GM15510 (cell line): ENCODE results near the gene MRPS2.
A peak's percentile ranks its signal among the peaks of the same experiment; 100 is the strongest.

Experiments used
- POLR2A ChIP-seq: IDR thresholded peaks from 3 replicates; pipeline ENCODE4 v1.6.1; 2011; ENCODE audit warnings: borderline replicate concordance; ENCODE audit not compliant: insufficient read length; ENCODE audit errors: extremely low read depth

The MRPS2 gene

DNA sequence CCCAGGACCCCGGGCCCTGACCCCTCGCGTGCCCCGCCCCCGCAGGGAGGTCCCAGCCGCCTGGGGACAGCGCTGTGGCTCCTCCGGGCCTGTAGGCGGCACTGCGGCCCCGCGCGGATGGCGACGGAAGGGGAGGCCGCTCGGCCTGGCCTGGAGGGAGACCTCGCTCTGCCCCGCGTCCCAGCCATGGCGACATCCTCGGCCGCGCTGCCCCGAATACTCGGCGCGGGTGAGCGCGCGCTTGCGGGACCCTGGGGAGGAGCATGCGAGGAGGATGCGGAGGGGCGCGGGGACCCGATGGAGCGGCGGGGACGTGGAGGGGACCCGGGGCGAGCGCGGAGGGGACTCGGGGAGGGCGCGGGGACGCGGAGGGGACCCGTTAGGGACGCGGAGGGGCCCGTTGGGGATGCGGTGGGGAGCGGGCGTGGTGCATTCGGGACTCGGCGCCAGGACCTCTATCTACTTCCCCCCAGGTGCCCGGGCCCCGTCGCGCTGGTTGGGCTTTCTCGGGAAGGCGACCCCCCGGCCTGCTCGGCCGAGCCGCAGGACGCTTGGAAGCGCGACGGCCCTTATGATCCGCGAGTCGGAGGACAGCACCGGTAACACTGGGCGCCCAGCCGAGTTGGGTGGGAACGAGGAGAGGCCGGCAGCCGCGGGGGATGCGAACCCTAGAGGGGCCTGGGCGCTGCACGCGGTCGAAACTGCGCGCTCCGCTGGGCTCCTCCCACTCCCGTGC is at the start of gene MRPS2:
Gene MRPS2, plus strand, starts transcription at position 158 of the 736 bp plus-strand sequence. Its CDS starts 29 bp downstream, at position 187.
- peak; percentile 84 for TF ChIP-seq POLR2A

DNA sequence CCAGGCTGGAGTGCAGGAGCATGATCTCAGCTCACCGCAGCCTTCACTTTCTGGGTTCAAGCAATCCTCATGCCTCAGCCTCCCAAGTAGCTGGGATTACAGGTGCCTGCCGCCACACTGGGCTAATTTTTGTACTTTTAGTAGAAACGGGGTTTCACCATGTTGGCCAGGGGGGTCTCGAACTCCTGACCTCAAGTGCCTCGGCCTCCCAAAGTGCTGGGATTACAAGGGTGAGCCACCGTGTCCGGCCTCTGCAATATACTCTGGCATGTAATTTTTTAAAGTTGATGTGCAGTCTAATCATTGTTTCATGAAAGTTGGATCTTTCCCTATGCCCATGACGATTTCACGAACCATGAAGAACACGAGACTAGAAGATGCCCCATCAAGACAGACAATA is 49.5 kb upstream of the MRPS2 start:
- TF ChIP-seq POLR2A, result no peak

DNA sequence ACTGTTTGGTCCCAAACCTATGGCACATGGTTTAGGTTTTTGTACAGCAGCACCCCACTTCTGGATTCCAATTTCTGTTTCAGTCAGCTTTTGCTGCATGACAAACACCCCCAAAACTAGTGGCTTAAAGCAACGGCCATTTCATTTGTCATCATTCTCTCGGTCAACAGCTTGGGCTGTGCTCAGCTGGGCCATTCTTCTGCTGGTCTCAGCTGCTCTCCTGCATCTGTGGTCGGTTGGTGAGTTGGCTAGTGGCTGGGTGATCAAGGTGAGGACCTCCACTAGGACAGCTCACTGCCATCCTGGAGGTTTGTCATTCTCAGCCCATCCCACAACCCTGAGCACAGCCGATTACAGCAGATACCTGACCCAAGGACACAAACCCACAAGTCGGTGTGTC is 45.7 kb upstream of the MRPS2 start:
- no peak for TF ChIP-seq POLR2A

DNA sequence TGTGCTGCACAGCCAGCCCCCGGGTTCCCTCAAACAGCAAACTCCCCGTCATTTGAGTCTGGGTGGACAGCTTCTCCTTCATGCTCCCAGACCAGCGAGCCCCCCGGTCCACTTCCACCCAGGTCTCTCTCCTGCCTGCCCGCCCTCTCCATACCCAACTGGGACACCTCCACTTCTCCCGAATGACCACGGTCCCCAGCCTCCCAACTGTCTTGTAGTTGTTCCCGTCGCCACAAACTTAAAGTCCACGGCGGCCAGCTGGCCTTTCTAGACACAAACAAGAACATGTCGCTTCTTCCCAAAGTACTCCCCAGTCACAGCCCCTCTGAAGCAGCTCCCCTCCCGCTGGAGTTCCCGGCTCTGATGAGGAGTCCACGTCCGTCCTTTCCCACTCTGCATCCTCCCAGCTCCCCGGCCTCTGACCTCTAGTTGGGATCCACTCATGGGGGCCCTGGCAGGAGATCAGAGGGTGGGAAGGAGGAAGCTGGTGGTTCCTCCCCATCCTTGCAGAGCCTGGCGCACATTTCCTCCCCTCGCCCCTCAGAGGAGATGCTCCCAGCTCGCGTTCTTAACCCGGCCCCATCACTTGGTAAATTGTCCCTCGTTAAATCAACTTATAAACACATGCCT is 45.0 kb upstream of the MRPS2 start:
- no peak for TF ChIP-seq POLR2A

DNA sequence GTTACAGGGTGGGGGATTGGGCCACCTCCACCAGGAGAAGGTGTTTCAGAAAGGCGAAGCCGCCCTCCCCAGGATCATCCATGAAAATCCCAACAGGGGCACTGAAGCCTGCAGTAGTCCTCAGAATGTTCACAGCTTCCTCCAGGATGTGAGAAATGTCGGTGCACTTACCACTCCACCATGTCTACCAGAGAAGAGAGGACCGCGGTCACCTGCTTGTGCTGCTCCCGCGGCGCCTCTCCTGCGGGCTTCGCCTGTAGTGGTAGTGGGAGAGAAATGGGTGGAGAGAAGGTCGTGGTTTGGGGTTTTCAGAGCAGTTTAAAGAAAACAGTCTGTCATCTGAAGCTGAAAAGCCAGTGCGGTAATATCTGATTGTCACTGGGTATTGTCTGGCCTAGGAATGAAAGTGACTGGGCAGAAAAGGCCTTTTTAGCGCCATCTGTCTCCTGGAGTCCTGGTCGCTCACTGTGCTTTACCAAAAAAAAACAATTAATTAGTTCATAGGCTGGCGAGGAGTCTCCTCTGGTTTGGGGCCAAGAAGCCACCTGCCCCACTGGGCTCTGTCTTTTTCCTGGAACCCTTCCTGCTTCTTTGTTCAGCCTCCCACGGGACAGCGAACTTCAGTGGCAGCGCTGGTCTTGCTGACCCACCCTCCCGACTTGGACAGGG is 43.9 kb upstream of the MRPS2 start:
- TF ChIP-seq POLR2A, result no peak

DNA sequence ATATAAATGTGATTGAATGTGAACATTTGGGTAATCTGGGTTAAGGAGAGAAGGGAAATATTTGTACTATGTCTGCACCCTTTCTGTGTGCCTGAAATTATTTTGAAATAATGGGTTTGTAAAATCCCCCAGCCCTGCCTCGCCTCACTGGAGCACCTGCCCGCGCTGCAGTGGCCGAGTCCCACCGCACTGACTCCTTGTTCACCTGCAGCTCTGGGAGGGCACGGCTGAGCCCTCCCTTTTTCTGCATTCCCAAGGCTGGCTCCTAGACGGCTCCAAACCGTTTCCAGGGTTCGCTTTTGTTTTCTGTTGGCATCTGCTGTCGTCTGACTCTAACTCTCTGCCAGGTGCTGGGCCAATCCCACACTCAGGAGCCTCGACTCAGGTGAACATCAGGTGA is 38.5 kb upstream of the MRPS2 start:
- no peak for TF ChIP-seq POLR2A

DNA sequence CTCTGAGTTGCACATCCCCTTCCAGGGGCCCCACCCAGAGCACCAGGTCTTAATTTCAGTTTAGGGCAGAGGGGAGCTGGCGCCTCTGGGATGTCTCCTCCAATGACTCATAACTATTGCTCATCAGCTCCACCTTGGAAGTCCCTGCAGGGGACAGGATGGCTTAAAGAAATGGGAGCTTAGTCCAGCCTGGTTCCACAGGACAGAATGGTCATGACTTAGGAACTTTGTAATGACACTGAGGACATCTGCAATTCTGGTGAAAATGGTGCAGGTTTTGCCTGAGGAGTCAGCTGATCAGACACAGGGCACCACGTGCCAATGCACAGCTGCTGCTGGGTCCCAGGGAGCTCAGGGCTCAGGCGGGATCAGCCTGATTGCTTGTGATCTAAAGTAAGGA is 37.3 kb upstream of the MRPS2 start:
- TF ChIP-seq POLR2A, result no peak

DNA sequence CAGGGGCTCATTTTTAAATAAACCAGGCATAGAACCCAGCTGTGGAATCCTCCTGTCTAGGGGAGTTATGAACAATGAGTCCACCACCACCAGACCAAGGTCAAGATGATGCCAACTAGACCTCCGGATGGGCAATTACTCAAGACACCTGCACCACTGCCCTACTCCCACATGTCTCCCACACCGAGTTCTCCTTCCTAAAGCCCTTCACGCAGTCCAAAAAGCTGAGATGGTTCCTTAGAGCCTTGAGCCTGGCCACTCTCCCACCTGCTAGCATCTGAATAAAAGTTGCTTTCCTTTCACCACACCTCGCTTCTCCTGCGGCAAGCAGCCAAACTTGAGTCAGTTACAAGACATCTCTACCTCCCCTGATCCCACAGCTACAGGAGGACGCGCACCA is 36.3 kb upstream of the MRPS2 start:
- no peak for TF ChIP-seq POLR2A

DNA sequence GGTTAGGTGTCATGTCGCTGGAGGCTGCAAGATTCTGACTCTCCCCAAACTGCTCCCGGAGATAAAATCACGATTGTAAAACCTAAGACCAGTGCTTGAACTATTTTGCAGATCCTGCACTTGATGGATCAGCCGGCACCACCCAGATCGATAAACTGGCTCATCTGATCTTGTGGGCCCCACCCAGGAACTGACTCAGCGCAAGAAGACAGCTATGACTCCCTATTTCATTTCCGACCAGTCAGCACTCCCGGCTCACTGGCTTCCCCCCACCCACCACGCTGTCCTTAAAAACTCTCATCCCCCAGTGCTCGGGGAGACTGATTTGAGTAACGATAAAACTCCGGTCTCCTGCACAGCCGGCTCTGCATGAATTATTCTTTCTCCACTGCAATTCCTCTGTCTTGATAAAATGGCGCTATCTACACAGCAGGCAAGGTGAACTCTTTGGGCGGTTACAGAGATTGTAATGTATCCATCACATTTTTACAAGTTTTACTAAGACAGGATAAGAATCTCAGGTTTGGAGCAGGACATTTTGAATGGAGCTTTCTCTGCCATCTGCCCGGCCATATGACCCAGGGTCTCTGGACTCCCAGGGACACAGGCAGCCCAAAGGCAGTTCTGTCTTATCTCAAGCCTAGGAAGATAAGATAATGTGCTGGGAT is 31.5 kb upstream of the MRPS2 start:
- no peak for TF ChIP-seq POLR2A

DNA sequence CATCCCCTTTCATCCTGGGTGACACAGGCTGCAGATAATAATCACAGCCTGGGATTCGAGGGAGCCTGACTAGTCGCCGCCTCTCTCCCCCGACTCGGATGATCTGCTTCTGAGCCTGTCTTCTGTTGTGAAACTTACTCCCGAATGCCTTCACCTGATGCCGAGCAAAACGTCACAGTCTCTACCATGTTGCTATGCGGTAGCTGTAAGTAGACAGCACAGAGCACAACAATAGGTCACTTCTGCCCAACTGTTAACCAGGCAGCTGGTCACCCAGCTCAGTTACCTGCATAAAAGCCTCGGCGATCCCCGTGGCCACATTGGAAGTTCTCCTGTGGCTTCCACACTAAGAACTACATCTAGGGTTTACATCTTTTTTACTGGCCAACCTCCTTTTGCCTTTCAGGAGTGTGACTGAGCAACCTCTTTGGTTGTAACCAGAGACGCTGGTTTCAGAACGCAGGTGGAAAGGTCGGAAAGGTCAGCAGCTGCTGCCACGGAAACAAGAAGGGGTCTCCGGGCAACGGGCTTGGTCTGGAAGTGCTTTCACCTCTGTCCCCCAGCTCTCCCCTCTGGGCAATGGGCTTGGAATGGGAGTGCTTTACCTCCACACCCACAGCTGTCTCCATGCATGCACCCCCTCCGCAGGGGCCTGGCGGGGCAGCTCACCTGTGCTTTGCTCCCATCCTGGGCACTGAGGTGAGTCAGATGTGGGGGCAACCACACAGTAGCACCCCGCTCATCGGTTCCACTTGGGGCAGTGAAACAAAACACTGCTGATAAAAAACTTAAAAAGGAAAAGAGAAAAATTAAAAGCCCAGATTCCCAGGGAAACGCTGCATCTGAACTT is 28.5 kb upstream of the MRPS2 start:
- TF ChIP-seq POLR2A, result no peak

DNA sequence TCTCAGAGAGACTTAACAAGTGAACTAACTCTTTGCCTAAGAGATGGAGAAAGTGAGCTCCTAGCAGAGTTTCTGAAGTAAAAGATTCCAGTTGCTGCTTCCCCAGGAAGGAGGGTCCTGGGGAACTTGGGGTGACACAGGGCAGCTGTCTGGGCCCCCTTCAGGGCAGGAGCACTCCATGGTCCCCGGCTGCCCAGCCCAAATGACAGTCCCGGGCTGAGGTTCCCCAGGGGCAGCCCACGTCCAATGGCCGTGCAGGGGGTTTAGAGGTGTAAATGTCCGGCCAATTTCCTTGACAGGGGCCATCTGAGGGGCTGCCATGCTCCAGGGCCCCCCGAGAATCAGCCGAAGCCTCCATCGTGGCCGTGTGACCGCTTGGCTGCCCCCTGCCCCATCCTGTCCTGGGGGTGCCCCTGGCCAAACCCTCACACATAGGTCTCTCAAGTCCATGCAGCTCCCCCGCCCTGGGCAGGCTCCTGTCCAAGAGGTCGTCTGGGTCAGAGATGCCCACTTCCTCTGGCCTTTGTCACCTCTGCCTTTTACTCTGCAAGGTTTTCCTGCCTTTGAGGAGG is 26.4 kb upstream of the MRPS2 start:
- no peak for TF ChIP-seq POLR2A

DNA sequence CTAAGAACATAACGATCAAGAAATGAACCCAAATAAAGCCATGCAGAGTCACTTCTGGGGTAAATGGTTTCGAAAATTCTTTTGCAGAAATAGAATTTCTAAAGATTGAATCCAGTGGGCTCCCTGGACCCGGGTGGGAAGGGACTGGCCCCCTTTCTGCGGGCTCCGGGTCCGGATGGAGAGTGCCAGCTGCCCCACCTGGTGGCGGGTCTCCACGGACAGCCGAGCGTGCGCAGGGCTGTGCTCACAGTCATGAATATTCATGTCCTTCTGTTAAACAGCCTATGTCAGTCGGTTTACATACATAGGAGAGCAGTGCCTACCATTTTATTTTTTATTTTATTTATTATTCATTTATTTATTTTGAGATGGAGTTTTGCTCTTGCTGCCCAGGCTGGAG is 25.6 kb upstream of the MRPS2 start:
- TF ChIP-seq POLR2A, result no peak

DNA sequence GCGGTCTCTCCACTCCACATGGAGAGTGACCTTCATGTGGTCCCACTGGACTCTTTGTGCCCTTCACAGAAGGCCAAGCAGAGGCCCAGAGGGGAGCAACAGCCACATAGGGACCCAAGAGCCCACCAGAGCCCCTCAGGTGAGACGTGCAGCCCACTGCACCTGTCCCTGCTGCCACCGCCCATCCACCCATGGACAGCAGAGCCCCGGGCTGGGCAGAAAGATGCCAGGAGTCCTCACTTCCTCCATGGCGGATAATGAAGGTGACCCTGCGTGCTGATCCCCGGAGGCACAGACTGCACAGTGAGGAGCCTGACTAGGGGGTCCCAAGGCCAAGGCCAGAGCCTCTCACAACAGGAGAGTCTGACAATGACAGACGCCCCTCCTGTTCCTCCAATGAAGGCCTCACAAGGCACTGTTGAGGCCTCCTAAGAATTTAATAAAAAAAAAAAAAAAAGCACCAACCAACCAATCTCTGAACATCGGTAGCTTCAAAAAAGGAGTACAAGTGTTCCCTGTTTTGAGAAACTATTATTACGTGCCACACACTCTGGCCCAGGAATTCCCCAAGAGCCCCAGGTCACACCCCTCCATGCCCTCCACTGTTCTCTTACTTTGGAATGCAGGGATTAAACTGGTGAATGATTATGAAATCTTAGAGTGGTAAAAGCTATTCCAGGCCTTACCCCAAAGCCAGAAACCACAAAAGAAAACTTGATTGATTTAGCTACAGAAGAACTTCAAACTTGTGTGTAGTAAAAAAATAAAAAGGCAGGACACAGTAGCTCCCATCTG is 23.7 kb upstream of the MRPS2 start:
- TF ChIP-seq POLR2A, result no peak

DNA sequence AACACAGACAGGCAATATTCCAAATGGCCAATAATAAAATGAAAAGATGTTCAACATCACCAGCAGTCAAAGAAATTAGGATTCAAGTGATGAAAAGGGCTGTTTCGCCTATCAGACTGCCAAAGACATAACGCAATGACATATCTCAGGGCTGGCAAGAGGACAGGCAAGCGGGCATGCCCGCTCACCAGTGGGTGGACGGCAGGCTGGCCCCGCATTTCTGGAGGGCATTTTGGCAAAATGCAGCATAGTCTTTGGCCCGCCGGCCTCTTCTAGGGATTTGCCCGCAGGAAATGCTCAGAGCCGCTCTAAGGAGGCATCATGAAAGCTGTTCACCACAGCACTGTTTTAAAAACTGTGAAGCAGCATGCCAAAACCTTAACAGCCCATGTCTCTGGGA is 22.3 kb upstream of the MRPS2 start:
- no peak for TF ChIP-seq POLR2A

DNA sequence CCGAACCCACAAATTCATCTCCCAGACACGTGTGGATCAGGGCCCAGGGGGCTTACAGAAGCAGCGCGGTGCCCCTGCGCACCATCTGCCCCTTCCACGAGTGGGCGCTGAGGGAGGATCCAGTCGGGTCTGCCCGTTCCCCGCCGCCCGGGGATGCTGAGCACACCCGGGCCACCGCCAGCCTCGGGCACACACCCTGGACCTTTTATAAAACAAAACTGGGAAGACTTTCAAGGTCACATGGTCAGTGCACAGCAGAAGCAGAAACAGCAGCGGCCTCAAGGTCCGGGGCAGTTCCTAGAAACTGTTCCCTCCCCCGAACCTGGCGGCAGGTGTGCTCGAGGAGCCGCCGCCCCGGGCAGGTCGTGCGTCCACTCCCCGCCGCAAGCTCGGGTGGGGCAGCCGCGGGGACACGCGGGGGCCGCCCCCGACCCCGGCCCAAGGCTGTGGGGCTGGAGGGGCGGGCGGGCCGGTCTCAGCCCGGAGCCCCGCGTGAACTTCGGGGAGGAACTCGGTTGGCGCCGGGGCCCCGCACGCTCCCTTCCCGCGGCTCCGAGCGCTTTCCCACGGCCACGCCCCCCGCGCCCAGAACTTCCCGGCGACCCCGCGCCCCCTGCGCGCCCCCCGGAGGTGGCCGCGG is 21.5 kb upstream of the MRPS2 start:
- TF ChIP-seq POLR2A, result no peak
